ENCODE data around the gene ALG10B.
"Not testable (repeated sequence)": the region's sequence is repeated elsewhere in the genome, so short reads cannot be mapped to it uniquely, and the experiment has no call there.

GRCh38 chr12:38343916-38344315 is 27.3 kb downstream of the ALG10B start:
- TF ChIP-seq POLR2A, CTCF (IDR thresholded peaks at IDR 0.05): not testable (repeated sequence)

Data from transverse colon (tissue), 3 donors.